MM.1S (cell line): Measurements from ENCODE around the gene EPHB1.
"Not testable (repeated sequence)": the region's sequence is repeated elsewhere in the genome, so short reads cannot be mapped to it uniquely, and the experiment has no call there.

Experiments used
- DNase-seq: peaks from one replicate; pipeline ENCODE4 v3.0.0-alpha.2; 2015
- H2AFZ ChIP-seq: fragments of 300-600 bp; sonication (generic); 2 replicates; pipeline ENCODE4 v1.6.0; 2016; ENCODE audit warnings: antibody characterized with exemption, low read length
- H3F3A ChIP-seq: fragments of 300-600 bp; sonication (generic); 2 replicates; pipeline ENCODE4 v1.6.1; 2016; ENCODE audit warnings: mild to moderate bottlenecking, antibody characterized with exemption, low read length, moderate library complexity, mixed read lengths; ENCODE audit not compliant: insufficient read depth
- H3K27ac ChIP-seq: fragments of 300-600 bp; sonication (generic); 2 replicates; pipeline ENCODE4 v1.5.1; 2016; ENCODE audit warnings: mild to moderate bottlenecking, low read length
- H3K27me3 ChIP-seq: fragments of 300-600 bp; sonication (generic); replicated peaks from 2 replicates; pipeline ENCODE4 v1.6.0; 2016; ENCODE audit warnings: low read length; ENCODE audit not compliant: insufficient read depth
- H3K36me3 ChIP-seq: fragments of 300-600 bp; sonication (generic); replicated peaks from 2 replicates; pipeline ENCODE4 v1.6.1; 2016; ENCODE audit warnings: mild to moderate bottlenecking, low read length, mixed read lengths; ENCODE audit not compliant: insufficient read depth
- H3K4me1 ChIP-seq: fragments of 300-600 bp; sonication (generic); 2 replicates; pipeline ENCODE4 v1.6.1; 2016; ENCODE audit warnings: low read length, mixed read lengths
- H3K4me2 ChIP-seq: fragments of 300-600 bp; sonication (generic); 2 replicates; pipeline ENCODE4 v1.6.0; 2016; ENCODE audit warnings: low read depth, low read length
- H3K4me3 ChIP-seq: fragments of 300-600 bp; sonication (generic); 2 replicates; pipeline ENCODE4 v1.5.1; 2016; ENCODE audit warnings: low read length, mixed read lengths
- H3K79me2 ChIP-seq: fragments of 300-600 bp; sonication (generic); 2 replicates; pipeline ENCODE4 v1.6.1; 2016; ENCODE audit warnings: mixed run types, low read length, mixed read lengths
- H3K9ac ChIP-seq: fragments of 300-600 bp; sonication (generic); 2 replicates; pipeline ENCODE4 v1.6.1; 2016; ENCODE audit warnings: low read length, mixed read lengths
- H3K9me2 ChIP-seq: fragments of 300-600 bp; sonication (generic); replicated peaks from 2 replicates; pipeline ENCODE4 v1.6.1; 2016; ENCODE audit warnings: mild to moderate bottlenecking, low read length, mixed read lengths; ENCODE audit not compliant: insufficient read depth
- H3K9me3 ChIP-seq: fragments of 300-600 bp; sonication (generic); replicated peaks from 2 replicates; pipeline ENCODE4 v1.6.1; 2016; ENCODE audit warnings: mild to moderate bottlenecking, low read length, mixed read lengths; ENCODE audit not compliant: insufficient read depth
- H4K20me1 ChIP-seq: fragments of 300-600 bp; sonication (generic); 2 replicates; pipeline ENCODE4 v1.6.1; 2016; ENCODE audit warnings: mild to moderate bottlenecking, low read length, moderate library complexity, mixed read lengths; ENCODE audit not compliant: insufficient read depth
- CTCF ChIP-seq: fragments of 300-600 bp; sonication (generic); IDR thresholded peaks from 2 replicates; pipeline ENCODE4 v1.5.1; 2016; ENCODE audit warnings: antibody characterized with exemption, low read length, mixed read lengths
- EZH2 ChIP-seq: fragments of 300-600 bp; sonication (generic); optimal IDR thresholded peaks from 2 replicates; pipeline ENCODE3; 2017; ENCODE audit warnings: low read depth, mild to moderate bottlenecking, antibody characterized with exemption, low read length, mixed read lengths
- EZH2phosphoT487 ChIP-seq: fragments of 300-600 bp; sonication (generic); IDR thresholded peaks from 2 replicates; pipeline ENCODE4 v1.6.1; 2018; ENCODE audit warnings: antibody characterized with exemption, low read length

Gene EPHB1

GRCh38 chr3:135034291-135034768, 239.3 kb downstream of the EPHB1 start:
- H3K9ac ChIP-seq: no peak overlapping the region
- no peaks in the 10 kb centered on the region for H3K9me3 ChIP-seq
- H3F3A ChIP-seq: 0 out of 2 replicates have a peak, but pooled peaks cover 3% of the 10 kb centered on the region
- H3K9me2 ChIP-seq: no peaks in the 10 kb centered on the region
- TF ChIP-seq EZH2 (no peak), EZH2phosphoT487 (no peak), CTCF (no peak)
- H4K20me1 ChIP-seq: no peaks in the 10 kb centered on the region
- no peak overlapping the region for H3K4me2 ChIP-seq
- no peaks in the 10 kb centered on the region for H3K36me3 ChIP-seq
- H2AFZ ChIP-seq: peak overlapping the region; percentile 54
- H3K4me1 ChIP-seq: peaks cover 6% of the 10 kb centered on the region; the same call in 1 of the 2 replicates
- peak; percentile 86 for DNase-seq
- no peak overlapping the region for H3K4me3 ChIP-seq
- H3K27ac ChIP-seq: peak overlapping the region; percentile 41; the same call in 1 of the 2 replicates
- no peaks in the 10 kb centered on the region for H3K27me3 ChIP-seq
- H3K79me2 ChIP-seq: no peaks in the 10 kb centered on the region

- no peaks in the 10 kb centered on the region for H3K79me2 ChIP-seq
- no peak overlapping the region for H3K9ac ChIP-seq
- H3K27ac ChIP-seq: peak overlapping the region; percentile 41; the same call in 1 of the 2 replicates
- DNase-seq: no peak
- 0 out of 2 replicates have a peak, but pooled peaks cover 3% of the 10 kb centered on the region for H3F3A ChIP-seq
- H4K20me1 ChIP-seq: no peaks in the 10 kb centered on the region
- no peaks in the 10 kb centered on the region for H3K27me3 ChIP-seq
- no peak for TF ChIP-seq CTCF
- TF ChIP-seq EZH2: no peak
- TF ChIP-seq EZH2phosphoT487: no peak
- peaks cover 6% of the 10 kb centered on the region; the same call in 1 of the 2 replicates for H3K4me1 ChIP-seq
- no peaks in the 10 kb centered on the region for H3K36me3 ChIP-seq
- H2AFZ ChIP-seq: peak overlapping the region; percentile 40; the same call in 1 of the 2 replicates
- no peak overlapping the region for H3K4me2 ChIP-seq
- no peaks in the 10 kb centered on the region for H3K9me2 ChIP-seq
- H3K4me3 ChIP-seq: no peak overlapping the region
- H3K9me3 ChIP-seq: no peaks in the 10 kb centered on the region
Observed at GRCh38 chr3:135034891-135035440, 239.9 kb downstream of the EPHB1 start.

GRCh38 chr3:135038186-135038585, 243.1 kb downstream of the EPHB1 start:
- H3K27me3 ChIP-seq: no peaks in the 10 kb centered on the region
- no peak overlapping the region for H3K4me2 ChIP-seq
- H3K9me3 ChIP-seq: no peaks in the 10 kb centered on the region
- no peaks in the 10 kb centered on the region for H3K79me2 ChIP-seq
- peaks cover 6% of the 10 kb centered on the region; the same call in 1 of the 2 replicates for H3K4me1 ChIP-seq
- no peaks in the 10 kb centered on the region for H3K36me3 ChIP-seq
- 0 out of 2 replicates have a peak, but pooled peaks cover 3% of the 10 kb centered on the region for H3F3A ChIP-seq
- H3K4me3 ChIP-seq: no peak overlapping the region
- no peak for DNase-seq
- TF ChIP-seq EZH2 (no peak), EZH2phosphoT487 (no peak), CTCF (no peak)
- no peak overlapping the region for H3K9ac ChIP-seq
- no peak overlapping the region for H2AFZ ChIP-seq
- no peaks in the 10 kb centered on the region for H4K20me1 ChIP-seq
- no peaks in the 10 kb centered on the region for H3K9me2 ChIP-seq
- no peak overlapping the region for H3K27ac ChIP-seq

GRCh38 chr3:135039536-135039935, 244.5 kb downstream of the EPHB1 start:
- H3K9me3 ChIP-seq, H3K4me3 ChIP-seq, H3K4me2 ChIP-seq, H3K27ac ChIP-seq, H3K9ac ChIP-seq, H4K20me1 ChIP-seq, H2AFZ ChIP-seq, H3K9me2 ChIP-seq, H3K79me2 ChIP-seq, H3F3A ChIP-seq, H3K27me3 ChIP-seq, DNase-seq, H3K36me3 ChIP-seq, H3K4me1 ChIP-seq: not testable (repeated sequence)
